Heart left ventricle (tissue), 13 donors: ENCODE results near the gene TOLLIP.

Experiments used
- POLR2A ChIP-seq, 2 donors: fragments of 450-650 bp; IDR thresholded peaks; one replicate each; pipeline ENCODE4 v1.6.1; 2017; ENCODE audit warnings: antibody characterized with exemption in 2 of 2, mild to moderate bottlenecking in 2 of 2, moderate library complexity in 2 of 2
- TF ChIP-seq, protein P1 (sequence below), 12 donors: fragments of 200-600 bp; sonication (generic) in 4 of 12; IDR thresholded peaks; one replicate each; pipeline versions ENCODE4 v1.5.0 to v1.8.0; 2018 to 2022; ENCODE audit warnings: antibody characterized with exemption in 12 of 12, mild to moderate bottlenecking in 5 of 12
- donor health status: ischemic (EF 13 %, LVEDD 7.1; RV severe dilation, severe dysfunction).
- donor health status: DM: no; HTN: yes; CAD: no.
- donor health status: DM: no; HTN: no; CAD: no.
- donor health status: ischemic (EF 25% LVEDD 6.9; RV normal size, moderate dysfunction).
- donor health status: ischemic (EF 25% LVEDD 5.7; RV mildly dilated, moderate dysfunction).
- donor health status: ischemic (EF 35%, LVEDD 5.7; RV mildly dilated, moderate dysfunction).
- donor health status: nonischemic (EF 11% LVEDD 7.7; RV severe dilation, severe dysfunction).
- donor health status: DM: yes; HTN: yes; CAD: no.
- donor health status: PGD.
- donor health status: ischemic (EF 29% LVEDD 5.4; RV normal size, mild dysfunction).
- donor health status: nonischemic (EF 23%, LVEDD 6.1; RV moderate dilation, normal function).

DNA sequence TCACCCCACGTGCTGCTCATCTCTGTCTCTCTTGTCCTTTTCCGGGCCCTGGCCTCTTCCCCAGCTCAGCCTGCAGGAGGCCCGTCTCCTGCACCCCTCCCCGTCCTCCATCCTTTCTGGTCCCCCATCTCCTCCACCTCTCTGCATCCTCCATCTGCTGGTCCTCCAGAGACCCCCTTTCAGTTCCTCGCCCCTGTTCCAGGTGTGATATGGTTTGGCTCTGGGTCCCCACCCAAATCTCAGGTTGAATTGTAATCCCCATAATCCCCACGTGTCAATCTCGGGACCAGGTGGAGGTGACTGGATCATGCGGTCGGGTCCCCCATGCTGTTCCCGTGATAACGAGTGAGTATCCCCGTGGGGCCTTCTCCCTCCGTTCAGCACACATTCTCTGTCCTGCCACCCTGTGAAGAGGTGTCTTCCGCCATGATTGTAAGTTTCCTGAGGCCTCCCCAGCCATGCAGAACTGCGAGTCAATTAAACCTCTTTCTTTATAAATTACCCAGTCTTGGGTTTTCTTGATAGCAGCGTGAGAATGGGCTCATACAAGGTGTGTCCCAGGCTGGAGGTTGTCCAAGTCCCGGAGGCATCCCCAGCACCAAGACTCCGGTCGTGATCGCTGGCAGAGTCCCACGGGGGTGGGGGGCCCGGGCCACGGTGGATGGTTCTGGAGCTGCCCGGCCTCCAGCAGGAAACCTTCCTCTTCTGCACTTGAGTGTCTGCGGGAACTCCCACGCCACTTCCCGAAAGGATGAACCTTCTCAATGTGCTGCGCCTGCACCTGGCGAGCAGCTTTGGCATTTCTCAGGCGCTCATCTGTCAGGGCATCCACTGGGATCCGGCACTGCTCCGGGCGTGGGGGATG lies 29.0 kb upstream of the TOLLIP start:
- TF ChIP-seq, protein P1, sequence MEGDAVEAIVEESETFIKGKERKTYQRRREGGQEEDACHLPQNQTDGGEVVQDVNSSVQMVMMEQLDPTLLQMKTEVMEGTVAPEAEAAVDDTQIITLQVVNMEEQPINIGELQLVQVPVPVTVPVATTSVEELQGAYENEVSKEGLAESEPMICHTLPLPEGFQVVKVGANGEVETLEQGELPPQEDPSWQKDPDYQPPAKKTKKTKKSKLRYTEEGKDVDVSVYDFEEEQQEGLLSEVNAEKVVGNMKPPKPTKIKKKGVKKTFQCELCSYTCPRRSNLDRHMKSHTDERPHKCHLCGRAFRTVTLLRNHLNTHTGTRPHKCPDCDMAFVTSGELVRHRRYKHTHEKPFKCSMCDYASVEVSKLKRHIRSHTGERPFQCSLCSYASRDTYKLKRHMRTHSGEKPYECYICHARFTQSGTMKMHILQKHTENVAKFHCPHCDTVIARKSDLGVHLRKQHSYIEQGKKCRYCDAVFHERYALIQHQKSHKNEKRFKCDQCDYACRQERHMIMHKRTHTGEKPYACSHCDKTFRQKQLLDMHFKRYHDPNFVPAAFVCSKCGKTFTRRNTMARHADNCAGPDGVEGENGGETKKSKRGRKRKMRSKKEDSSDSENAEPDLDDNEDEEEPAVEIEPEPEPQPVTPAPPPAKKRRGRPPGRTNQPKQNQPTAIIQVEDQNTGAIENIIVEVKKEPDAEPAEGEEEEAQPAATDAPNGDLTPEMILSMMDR (IDR thresholded peaks at IDR 0.05) = no peak
- TF ChIP-seq POLR2A (IDR thresholded peaks at IDR 0.05) = no peak
